ENCODE measurements around the gene LGALS8.
A peak's percentile ranks its signal among the peaks of the same experiment; 100 is the strongest.

DNA sequence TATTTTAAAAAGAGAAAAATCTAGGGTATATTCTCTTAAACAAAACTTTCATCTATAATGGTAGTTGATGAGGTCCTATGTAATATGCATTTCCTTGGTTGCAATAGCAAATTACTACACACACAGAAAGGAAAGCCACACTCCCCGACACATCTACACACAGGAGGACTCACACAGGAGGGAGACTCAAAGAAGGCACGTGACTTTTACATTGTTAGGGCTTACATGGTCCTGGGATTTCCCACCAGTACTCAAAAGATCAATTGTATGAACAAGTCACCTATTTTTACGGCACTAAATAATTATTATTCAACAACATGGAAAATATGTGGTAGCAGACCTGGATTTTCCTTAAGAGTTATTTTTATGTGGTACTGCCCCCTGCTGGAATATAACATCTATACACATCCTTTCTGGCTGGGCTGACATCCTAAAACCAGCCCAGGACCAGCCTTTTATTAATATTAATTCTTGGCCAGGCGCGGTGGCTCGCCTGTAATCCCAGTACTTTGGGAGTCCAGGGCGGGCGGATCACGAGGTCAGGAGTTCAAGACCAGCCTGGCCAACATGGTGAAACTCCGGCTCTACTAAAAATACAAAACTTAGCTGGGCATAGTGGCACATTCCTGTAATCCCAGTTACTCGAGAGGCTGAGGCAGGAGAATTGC lies 33.9 kb upstream of the LGALS8 start:
- TF ChIP-seq, protein P1, sequence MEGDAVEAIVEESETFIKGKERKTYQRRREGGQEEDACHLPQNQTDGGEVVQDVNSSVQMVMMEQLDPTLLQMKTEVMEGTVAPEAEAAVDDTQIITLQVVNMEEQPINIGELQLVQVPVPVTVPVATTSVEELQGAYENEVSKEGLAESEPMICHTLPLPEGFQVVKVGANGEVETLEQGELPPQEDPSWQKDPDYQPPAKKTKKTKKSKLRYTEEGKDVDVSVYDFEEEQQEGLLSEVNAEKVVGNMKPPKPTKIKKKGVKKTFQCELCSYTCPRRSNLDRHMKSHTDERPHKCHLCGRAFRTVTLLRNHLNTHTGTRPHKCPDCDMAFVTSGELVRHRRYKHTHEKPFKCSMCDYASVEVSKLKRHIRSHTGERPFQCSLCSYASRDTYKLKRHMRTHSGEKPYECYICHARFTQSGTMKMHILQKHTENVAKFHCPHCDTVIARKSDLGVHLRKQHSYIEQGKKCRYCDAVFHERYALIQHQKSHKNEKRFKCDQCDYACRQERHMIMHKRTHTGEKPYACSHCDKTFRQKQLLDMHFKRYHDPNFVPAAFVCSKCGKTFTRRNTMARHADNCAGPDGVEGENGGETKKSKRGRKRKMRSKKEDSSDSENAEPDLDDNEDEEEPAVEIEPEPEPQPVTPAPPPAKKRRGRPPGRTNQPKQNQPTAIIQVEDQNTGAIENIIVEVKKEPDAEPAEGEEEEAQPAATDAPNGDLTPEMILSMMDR (IDR thresholded peaks at IDR 0.05) = peak; percentile 19 to 71 (median 64)
- no peak for TF ChIP-seq POLR2A (IDR thresholded peaks at IDR 0.05)
